H1 (cell line): ENCODE results near the gene HSD17B2. TPM values are rescaled to one million over a fixed set of nuclear protein-coding genes. Genes with fewer than 3 reads are reported as not detected.

Source experiments
- CTCF ChIA-PET: fragments of 300-600 bp; sonication (Branson Sonifier 250); formaldehyde crosslinking; loops from one replicate; lab custom pipeline; 2021; ENCODE audit not compliant: partially characterized antibody; lab: Charles Lee
- POLR2A ChIA-PET: fragments of 300-600 bp; sonication (Branson Sonifier 250); formaldehyde crosslinking; loops from one replicate; lab custom pipeline; 2021; ENCODE audit warnings: inconsistent platforms; ENCODE audit not compliant: partially characterized antibody; lab: Charles Lee
- DNase-seq, 2 experiments: peaks; one replicate each; pipeline versions ENCODE4 v3.0.0 to v3.0.0-alpha.2; 2010 to 2022; ENCODE audit warnings: low spot score in 2 of 2, low read depth in 1 of 2, mixed read lengths in 1 of 2
- FAIRE-seq: peaks from 2 replicates; lab custom pipeline; 2011; peaks lifted over from hg19 to GRCh38; lab: Jason Lieb, UNC
- H2AFZ ChIP-seq: 2 replicates; pipeline ENCODE4 v1.8.1; 2012; ENCODE audit warnings: low read length, inconsistent platforms
- H2AK5ac ChIP-seq: 2 replicates; pipeline ENCODE4 v1.6.1; 2013; ENCODE audit warnings: low read depth, low read length
- H2BK120ac ChIP-seq: replicated peaks from 2 replicates; pipeline ENCODE3; 2013; ENCODE audit warnings: low read depth, low read length, inconsistent platforms
- H2BK12ac ChIP-seq: 2 replicates; pipeline ENCODE4 v1.6.1; 2013; ENCODE audit warnings: low read depth, low read length
- H2BK15ac ChIP-seq: 2 replicates; pipeline ENCODE4 v1.6.1; 2013; ENCODE audit warnings: low read length
- H2BK20ac ChIP-seq: 2 replicates; pipeline ENCODE4 v1.6.1; 2013; ENCODE audit warnings: low read length
- H2BK5ac ChIP-seq: 2 replicates; pipeline ENCODE4 v1.6.1; 2013; ENCODE audit warnings: low read depth, low read length
- H3K14ac ChIP-seq: 2 replicates; pipeline ENCODE4 v1.6.1; 2013; ENCODE audit warnings: inconsistent platforms; ENCODE audit not compliant: insufficient read length
- H3K18ac ChIP-seq: 2 replicates; pipeline ENCODE4 v1.6.1; 2013; ENCODE audit warnings: low read length; ENCODE audit errors: extremely low read depth
- H3K23ac ChIP-seq: 2 replicates; pipeline ENCODE4 v1.6.1; 2013; ENCODE audit warnings: inconsistent platforms; ENCODE audit not compliant: insufficient read length
- H3K23me2 ChIP-seq: 2 replicates; pipeline ENCODE4 v1.6.1; 2013; ENCODE audit warnings: low read depth, low read length
- H3K27ac ChIP-seq: 2 replicates; pipeline ENCODE4 v1.6.1; 2011; ENCODE audit warnings: low read depth, low read length, inconsistent platforms
- H3K27me3 ChIP-seq, 4 experiments: replicated peaks in 1 of 4; 1 replicate in 1 of 4; 2 replicates in 3 of 4; pipeline versions ENCODE4 v1.6.1 to v1.8.1; 2011 to 2013; ENCODE audit warnings: low read length in 3 of 4, mild to moderate bottlenecking in 3 of 4, inconsistent platforms in 2 of 4, mixed read lengths in 2 of 4, moderate library complexity in 1 of 4; ENCODE audit not compliant: control insufficient read depth in 3 of 4, insufficient read depth in 3 of 4; ENCODE audit errors: extremely low read depth in 1 of 4
- H3K36me3 ChIP-seq, 4 experiments: 2 replicates each; pipeline versions ENCODE4 v1.6.1 to v1.8.1; 2011 to 2013; ENCODE audit warnings: mild to moderate bottlenecking in 4 of 4, low read length in 3 of 4, moderate library complexity in 2 of 4, control low read depth in 1 of 4, inconsistent platforms in 1 of 4; ENCODE audit not compliant: insufficient read depth in 4 of 4, control insufficient read depth in 2 of 4
- H3K4ac ChIP-seq: replicated peaks from 2 replicates; pipeline ENCODE3; 2013; ENCODE audit warnings: low read length, low read depth, mixed read lengths, inconsistent platforms; ENCODE audit not compliant: insufficient read length
- H3K4me1 ChIP-seq, 4 experiments: replicated peaks in 1 of 4; 1 replicate in 1 of 4; 2 replicates in 3 of 4; pipeline versions ENCODE4 v1.6.1 to v1.8.1; 2011 to 2013; ENCODE audit warnings: low read length in 3 of 4, inconsistent platforms in 2 of 4, mixed read lengths in 1 of 4; ENCODE audit not compliant: insufficient read depth in 4 of 4, control insufficient read depth in 3 of 4
- H3K4me2 ChIP-seq, 2 experiments: 2 replicates each; pipeline versions ENCODE4 v1.6.1 to v1.8.1; 2011 to 2013; ENCODE audit warnings: low read depth in 2 of 2, low read length in 2 of 2, control low read depth in 1 of 2, inconsistent platforms in 1 of 2, mild to moderate bottlenecking in 1 of 2; ENCODE audit not compliant: insufficient read depth in 1 of 2
- H3K4me3 ChIP-seq, 4 experiments: fragments of 200-600, 300-600 bp in 1 of 4; sonication (generic), shearing (Covaris generic), sonication (Bioruptor Twin) in 1 of 4; 2 replicates each; pipeline versions ENCODE4 v1.5.1 to v1.8.1; 2011 to 2016; ENCODE audit warnings: low read length in 4 of 4, low read depth in 3 of 4, control low read depth in 2 of 4, inconsistent platforms in 2 of 4, mild to moderate bottlenecking in 2 of 4, mixed read lengths in 1 of 4, moderate library complexity in 1 of 4; ENCODE audit not compliant: insufficient read depth in 2 of 4; ENCODE audit errors: extremely low read depth in 1 of 4
- H3K56ac ChIP-seq: replicated peaks from 2 replicates; pipeline ENCODE3; 2013; ENCODE audit warnings: low read depth, mild to moderate bottlenecking, mixed read lengths, low read length, inconsistent platforms; ENCODE audit not compliant: insufficient read length
- H3K79me1 ChIP-seq: 2 replicates; pipeline ENCODE4 v1.6.1; 2013; ENCODE audit warnings: low read depth, low read length, control low read depth
- H3K79me2 ChIP-seq, 2 experiments: 2 replicates each; pipeline versions ENCODE4 v1.6.1 to v1.8.1; 2012 to 2013; ENCODE audit warnings: low read length in 2 of 2, mild to moderate bottlenecking in 2 of 2, inconsistent platforms in 1 of 2; ENCODE audit not compliant: insufficient read depth in 2 of 2, control insufficient read depth in 1 of 2
- H3K9ac ChIP-seq, 4 experiments: replicated peaks in 1 of 4; 1 replicate in 1 of 4; 2 replicates in 3 of 4; pipeline versions ENCODE4 v1.6.1 to v1.8.1; 2011 to 2013; ENCODE audit warnings: low read depth in 3 of 4, low read length in 3 of 4, control low read depth in 2 of 4, mild to moderate bottlenecking in 2 of 4, moderate library complexity in 2 of 4, inconsistent platforms in 1 of 4; ENCODE audit errors: extremely low read depth in 1 of 4
- H3K9me3 ChIP-seq, 2 experiments: 2 replicates each; pipeline versions ENCODE4 v1.6.1 to v1.8.1; 2012 to 2013; ENCODE audit warnings: mild to moderate bottlenecking in 2 of 2, moderate library complexity in 2 of 2, control low read depth in 1 of 2, inconsistent platforms in 1 of 2, low read depth in 1 of 2, low read length in 1 of 2, mixed read lengths in 1 of 2; ENCODE audit not compliant: insufficient read depth in 2 of 2
- H4K20me1 ChIP-seq, 2 experiments: replicated peaks in 1 of 2; 2 replicates each; pipeline versions ENCODE3 to v1.8.1; 2011 to 2013; ENCODE audit warnings: inconsistent platforms in 2 of 2, low read length in 2 of 2, mild to moderate bottlenecking in 1 of 2; ENCODE audit not compliant: insufficient read depth in 2 of 2, control insufficient read depth in 1 of 2
- H4K5ac ChIP-seq: 2 replicates; pipeline ENCODE4 v1.6.1; 2013; ENCODE audit warnings: low read length, low read depth, mixed read lengths, inconsistent platforms; ENCODE audit not compliant: insufficient read length
- H4K8ac ChIP-seq: 2 replicates; pipeline ENCODE4 v1.8.0; 2013; ENCODE audit warnings: mild to moderate bottlenecking, moderate library complexity, low read length, inconsistent platforms; ENCODE audit not compliant: insufficient read depth; ENCODE audit errors: extremely low read depth
- H4K91ac ChIP-seq: replicated peaks from 2 replicates; pipeline ENCODE3; 2013; ENCODE audit warnings: low read length, mixed read lengths, inconsistent platforms; ENCODE audit not compliant: insufficient read length
- KDM5A ChIP-seq: fragments of 200-600 bp; IDR thresholded peaks from 2 replicates; pipeline ENCODE4 v1.7.1; 2012; ENCODE audit warnings: mild to moderate bottlenecking, low read length, inconsistent platforms, mixed read lengths
- RAD21 ChIP-seq, 2 experiments: IDR thresholded peaks in 1 of 2; conservative IDR thresholded peaks in 1 of 2; 2 replicates each; pipeline ENCODE4 v1.6.1; 2011; ENCODE audit warnings: low read depth in 2 of 2, low read length in 2 of 2, improper control_type of control experiment in 1 of 2, inconsistent platforms in 1 of 2, mild to moderate bottlenecking in 1 of 2, moderate library complexity in 1 of 2
- TEAD4 ChIP-seq: IDR thresholded peaks from 2 replicates; pipeline ENCODE4 v1.6.1; 2012; ENCODE audit warnings: low read depth, low read length, inconsistent platforms, mixed read lengths
- WGBS, 2 experiments: shearing (Covaris generic) in 1 of 2; methylation state at CpG; one replicate each; pipeline versions ENCODE4 v1.1.6 to v1.1.7; 2013 to 2015; ENCODE audit warnings: low lambda C conversion rate in 2 of 2, mixed read lengths in 2 of 2, inconsistent platforms in 1 of 2, low coverage in 1 of 2, missing lambda C conversion rate in 1 of 2; ENCODE audit not compliant: insufficient replicate concordance in 2 of 2, insufficient coverage in 1 of 2, insufficient read length in 1 of 2; ENCODE audit errors: extremely low coverage in 1 of 2, missing lambda C conversion rate in 1 of 2; 5-methylcytosine and 5-hydroxymethylcytosine counted together
- polyA plus RNA-seq, 7 experiments: library from polyadenylated mRNA; depleted of rRNA in 3 of 7; stranded (reverse) in 5 of 7; unstranded in 2 of 7; fragments of >200 nt in 5 of 7; fragments of 200-250 nt in 2 of 7; gene quantifications; 1 replicate in 5 of 7; 2 replicates in 1 of 7; 4 replicates in 1 of 7; pipeline versions ENCODE4 v1.2.1 to v1.2.3, GENCODE V29; 2011 to 2013; ENCODE audit warnings: missing spikeins in 2 of 7, mixed read lengths in 2 of 7
- total RNA-seq: library from RNA; stranded (reverse); fragmentation: NEBNext Ultra II Directional; extraction: Animal tissue kit (Norgen Biotek cat#: 25700); gene quantifications from 2 replicates; pipeline ENCODE4 v1.2.1, GENCODE V29; 2021

The HSD17B2 gene
- total and polyA plus RNA-seq, 2 of the 8 experiments (the other 6 are each of a cell fraction or from before 2014, with no cell fraction given): not detected

- Histone ChIP-seq H3K23me2 (no peaks in the 10 kb centered on the region), H2BK20ac (no peak overlapping the region), H3K4me3 (no peak overlapping the region), H2BK15ac (no peak overlapping the region), H2AK5ac (no peak overlapping the region), H2BK12ac (no peak overlapping the region), H3K27ac (no peak overlapping the region), H3K4me1 (no peaks in the 10 kb centered on the region), H2BK5ac (no peak overlapping the region), H2AFZ (no peak overlapping the region), H3K27me3 (no peaks in the 10 kb centered on the region; a peak in 2 of 7 replicates), H3K56ac (no peak overlapping the region), H3K9ac (no peak overlapping the region), H3K79me2 (no peaks in the 10 kb centered on the region), H3K18ac (no peak overlapping the region), H2BK120ac (no peak overlapping the region), H3K4me2 (no peak overlapping the region), H3K9me3 (peaks cover 4 to 6% of the 10 kb centered on the region in 2 experiments; a peak in 2 of 4 replicates), H3K4ac (no peak overlapping the region), H4K5ac (no peak overlapping the region), H4K91ac (no peak overlapping the region), H3K36me3 (no peaks in the 10 kb centered on the region), H4K8ac (no peak overlapping the region), H3K23ac (no peak overlapping the region), H4K20me1 (no peaks in the 10 kb centered on the region), H3K14ac (no peak overlapping the region), H3K79me1 (no peaks in the 10 kb centered on the region)
- WGBS, 2 experiments: 85% methylated on average over 2 of the region's 2 CpGs; no CpG with 5 or more reads in 1 of the 2 experiments
- DNase-seq (no peak), FAIRE-seq (no peak)
- ChIA-PET POLR2A (no interaction called here), CTCF (interaction anchor here (0.6 to 2.6 kb wide), 17 partner anchors 8 to 1050 kb away, joined by 3 to 10 read pairs (median 3); no protein-coding TSS in a partner anchor)
- TF ChIP-seq KDM5A: no peak
- no peak for TF ChIP-seq TEAD4
- TF ChIP-seq RAD21 (IDR thresholded peaks at IDR 0.05 in 1 of 2, conservative IDR thresholded peaks at IDR 0.05 in 1 of 2; ENCODE audit: low read depth in 2 of 2, low read length in 2 of 2): no peak
Measured at GRCh38 chr16:82016964-82017363, 18.1 kb upstream of the HSD17B2 start.
